ENCODE measurements around the gene ANXA2. TPM values are rescaled to one million over a fixed set of nuclear protein-coding genes. Genes with fewer than 3 reads are reported as not detected.
A peak's percentile ranks its signal among the peaks of the same experiment; 100 is the strongest.

ANXA2 gene
- polyA plus RNA-seq, 1 experiment = 5,886 TPM

DNA sequence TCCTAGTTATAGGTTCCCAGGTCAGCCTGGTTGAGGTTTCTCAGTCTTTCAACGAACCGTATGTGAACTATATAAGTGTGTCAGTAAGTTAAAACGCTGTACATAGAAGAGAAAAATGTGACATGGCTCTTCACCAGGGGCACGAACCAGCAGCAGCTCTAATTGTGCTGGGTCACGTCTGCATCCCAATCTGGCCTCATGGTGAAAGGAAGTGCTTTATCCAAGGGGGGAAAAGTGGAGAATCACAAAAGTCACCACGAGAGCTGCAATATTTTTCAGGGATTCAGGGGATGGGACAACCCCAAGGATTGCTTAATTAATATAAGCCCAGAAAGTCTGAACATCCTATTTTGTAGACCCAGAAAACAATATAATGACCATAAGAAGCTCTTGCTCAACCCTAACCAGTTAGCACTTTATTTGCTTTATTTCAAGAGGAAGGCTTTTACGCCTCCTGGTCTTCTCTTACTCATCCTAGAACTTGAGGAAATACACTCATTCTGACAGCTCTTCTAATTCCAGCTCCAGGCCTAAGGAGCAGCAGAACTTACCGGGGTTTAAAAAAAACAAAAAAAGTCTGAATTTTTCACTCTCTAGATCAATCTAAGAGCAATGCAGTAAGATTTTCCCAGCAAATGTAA lies 16.5 kb downstream of the ANXA2 start:
- peaks cover 20% of the 10 kb centered on the region for H3K36me3 ChIP-seq (ENCODE audit: control insufficient read depth, insufficient read depth, low read length)
- no peaks in the 10 kb centered on the region for H3K27me3 ChIP-seq (ENCODE audit: control insufficient read depth, insufficient read depth, low read length)
- no peak for DNase-seq (ENCODE audit: low read depth)
- POLR2A ChIA-PET = interaction anchor here (0.6 to 1.5 kb wide), 3 partner anchors 8 to 15 kb away, joined by 3 to 9 read pairs (median 5); no protein-coding TSS in a partner anchor
- TF ChIP-seq, protein P1, sequence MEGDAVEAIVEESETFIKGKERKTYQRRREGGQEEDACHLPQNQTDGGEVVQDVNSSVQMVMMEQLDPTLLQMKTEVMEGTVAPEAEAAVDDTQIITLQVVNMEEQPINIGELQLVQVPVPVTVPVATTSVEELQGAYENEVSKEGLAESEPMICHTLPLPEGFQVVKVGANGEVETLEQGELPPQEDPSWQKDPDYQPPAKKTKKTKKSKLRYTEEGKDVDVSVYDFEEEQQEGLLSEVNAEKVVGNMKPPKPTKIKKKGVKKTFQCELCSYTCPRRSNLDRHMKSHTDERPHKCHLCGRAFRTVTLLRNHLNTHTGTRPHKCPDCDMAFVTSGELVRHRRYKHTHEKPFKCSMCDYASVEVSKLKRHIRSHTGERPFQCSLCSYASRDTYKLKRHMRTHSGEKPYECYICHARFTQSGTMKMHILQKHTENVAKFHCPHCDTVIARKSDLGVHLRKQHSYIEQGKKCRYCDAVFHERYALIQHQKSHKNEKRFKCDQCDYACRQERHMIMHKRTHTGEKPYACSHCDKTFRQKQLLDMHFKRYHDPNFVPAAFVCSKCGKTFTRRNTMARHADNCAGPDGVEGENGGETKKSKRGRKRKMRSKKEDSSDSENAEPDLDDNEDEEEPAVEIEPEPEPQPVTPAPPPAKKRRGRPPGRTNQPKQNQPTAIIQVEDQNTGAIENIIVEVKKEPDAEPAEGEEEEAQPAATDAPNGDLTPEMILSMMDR (IDR thresholded peaks at IDR 0.05; ENCODE audit: insufficient read depth, low read depth, low read length) = no peak
- no peak overlapping the region for H3K4me3 ChIP-seq (ENCODE audit: low read depth, low read length)
- CTCF ChIA-PET = interaction anchor here (1.2 kb wide), 1 partner anchor 55 kb away, joined by 4 read pairs; no protein-coding TSS in a partner anchor

DNA sequence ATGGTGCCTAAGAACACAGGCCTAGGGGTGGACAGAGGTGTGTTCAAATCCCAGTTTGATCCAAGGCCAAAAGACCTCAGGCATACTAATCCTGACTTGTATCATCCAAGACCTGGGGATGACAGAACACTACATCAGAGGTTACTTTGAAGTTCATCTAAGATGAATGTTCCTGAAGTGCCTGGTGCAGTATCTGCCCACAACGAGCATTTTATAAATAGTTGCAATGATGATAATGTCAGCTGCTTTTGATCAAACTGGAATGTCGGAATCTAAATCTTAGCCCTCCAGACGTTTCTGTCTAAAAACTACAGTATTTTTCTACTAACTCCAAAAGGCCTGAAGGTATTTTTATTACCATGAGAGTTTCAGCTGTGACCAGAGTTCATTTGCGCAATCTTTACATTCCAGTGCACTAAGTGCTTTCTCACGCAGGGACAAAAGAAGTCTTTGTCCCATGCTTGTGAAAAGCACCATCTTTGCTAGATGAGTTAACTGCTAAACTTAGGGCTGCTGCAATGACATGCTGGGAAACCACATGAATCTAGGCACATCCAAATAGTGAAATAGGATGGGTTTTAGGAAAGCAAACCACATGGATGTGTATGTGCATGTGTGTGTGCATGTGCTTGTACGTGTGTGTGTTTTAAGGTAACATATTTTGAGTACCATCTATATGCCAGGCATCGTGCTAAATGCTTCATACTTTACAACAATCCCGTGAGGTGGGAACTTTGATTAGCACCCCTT lies 18.1 kb downstream of the ANXA2 start:
- ChIA-PET CTCF (no interaction called here), POLR2A (no interaction called here)
- no peaks in the 10 kb centered on the region for H3K27me3 ChIP-seq (ENCODE audit: control insufficient read depth, insufficient read depth, low read length)
- no peak overlapping the region for H3K4me3 ChIP-seq (ENCODE audit: low read depth, low read length)
- peak; percentile 99 for DNase-seq (ENCODE audit: low read depth)
- H3K36me3 ChIP-seq (ENCODE audit: control insufficient read depth, insufficient read depth, low read length) = peaks cover 22% of the 10 kb centered on the region
- TF ChIP-seq, protein P1 (IDR thresholded peaks at IDR 0.05; ENCODE audit: insufficient read depth, low read depth, low read length) = no peak

DNA sequence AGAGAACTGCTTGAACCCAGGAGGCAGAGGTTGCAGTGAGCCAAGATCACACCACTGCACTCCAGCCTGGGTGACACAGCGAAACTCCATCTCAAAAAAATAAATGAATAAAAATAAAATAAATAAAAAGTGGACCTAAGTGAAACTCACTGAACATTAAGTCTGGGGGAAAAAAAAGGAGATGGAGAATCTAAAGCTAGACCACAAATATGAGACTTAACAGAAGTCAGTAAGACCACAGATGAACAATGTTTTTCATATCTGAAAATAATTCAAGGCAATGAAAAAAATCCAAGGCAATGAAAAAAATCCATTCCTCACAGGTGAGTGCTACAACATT lies 18.6 kb downstream of the ANXA2 start:
- Histone ChIP-seq H3K36me3 (ENCODE audit: control insufficient read depth, insufficient read depth, low read length) (peaks cover 22% of the 10 kb centered on the region), H3K27me3 (ENCODE audit: control insufficient read depth, insufficient read depth, low read length) (no peaks in the 10 kb centered on the region), H3K4me3 (ENCODE audit: low read depth, low read length) (no peak overlapping the region)
- no peak for DNase-seq (ENCODE audit: low read depth)
- TF ChIP-seq, protein P1 (IDR thresholded peaks at IDR 0.05; ENCODE audit: insufficient read depth, low read depth, low read length) = no peak
- ChIA-PET POLR2A (no interaction called here), CTCF (interaction anchor here (0.6 kb wide), 1 partner anchor 1005 kb away, joined by 3 read pairs; no protein-coding TSS in a partner anchor)

DNA sequence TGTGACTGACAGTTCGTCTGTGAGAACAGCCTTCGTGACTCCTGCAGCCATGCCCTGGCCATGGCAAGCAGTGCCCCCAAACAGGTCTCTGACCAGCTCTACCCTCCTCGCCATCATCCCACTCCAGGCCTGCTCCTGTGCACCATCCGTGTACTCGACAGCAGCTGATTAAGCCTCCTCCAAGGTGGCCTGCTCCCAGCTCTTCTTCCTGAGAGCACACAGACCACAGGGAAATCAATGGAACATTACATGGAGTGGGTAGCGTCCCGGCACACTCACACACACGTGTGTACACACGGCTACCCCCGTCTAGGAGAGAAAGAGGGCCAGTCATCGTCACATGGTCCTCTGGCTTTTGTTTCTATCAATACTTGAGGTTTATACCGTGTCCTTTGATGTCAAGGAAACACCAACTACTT lies 21.1 kb downstream of the ANXA2 start:
- DNase-seq (ENCODE audit: low read depth) = no peak
- TF ChIP-seq, protein P1 (IDR thresholded peaks at IDR 0.05; ENCODE audit: insufficient read depth, low read depth, low read length) = no peak
- no peak overlapping the region for H3K4me3 ChIP-seq (ENCODE audit: low read depth, low read length)
- peaks cover 20% of the 10 kb centered on the region for H3K36me3 ChIP-seq (ENCODE audit: control insufficient read depth, insufficient read depth, low read length)
- ChIA-PET CTCF (interaction anchor here (1.2 kb wide), 1 partner anchor 66 kb away, joined by 3 read pairs; no protein-coding TSS in a partner anchor), POLR2A (no interaction called here)
- H3K27me3 ChIP-seq (ENCODE audit: control insufficient read depth, insufficient read depth, low read length) = no peaks in the 10 kb centered on the region

DNA sequence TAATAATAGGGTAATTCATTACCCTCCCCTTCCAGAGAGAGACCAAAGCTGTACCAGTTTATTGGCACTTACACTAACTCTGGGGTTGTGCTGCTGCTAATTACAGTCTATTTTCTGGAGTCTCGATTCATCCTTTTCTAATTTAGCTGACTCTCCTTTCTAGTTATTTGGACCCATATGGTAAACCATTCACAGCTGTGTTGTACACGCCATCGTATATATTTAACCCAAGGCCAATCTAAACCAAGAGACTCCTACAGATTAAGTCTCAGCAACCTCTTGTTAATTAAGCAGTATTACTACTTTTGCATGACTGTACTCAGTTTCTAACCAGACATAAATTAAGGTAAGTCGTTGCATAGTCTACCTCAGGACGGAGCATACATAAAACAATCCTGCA lies 22.5 kb downstream of the ANXA2 start:
- TF ChIP-seq, protein P1 (IDR thresholded peaks at IDR 0.05; ENCODE audit: insufficient read depth, low read depth, low read length) = no peak
- POLR2A ChIA-PET = interaction anchor here (0.5 to 1.0 kb wide), 2 partner anchors 20 to 89 kb away, joined by 4 read pairs; no protein-coding TSS in a partner anchor

More for the DNA sequence above, 22.5 kb downstream of the ANXA2 start:
- Histone ChIP-seq H3K36me3 (ENCODE audit: control insufficient read depth, insufficient read depth, low read length) (peaks cover 19% of the 10 kb centered on the region), H3K4me3 (ENCODE audit: low read depth, low read length) (no peak overlapping the region), H3K27me3 (ENCODE audit: control insufficient read depth, insufficient read depth, low read length) (no peaks in the 10 kb centered on the region)
- CTCF ChIA-PET = interaction anchor here (0.9 to 1.0 kb wide), 2 partner anchors 68 to 430 kb away, joined by 3 read pairs; no protein-coding TSS in a partner anchor
- DNase-seq (ENCODE audit: low read depth) = no peak
